Measurements from ENCODE around the gene PTPN14. TPM values are rescaled to one million over a fixed set of nuclear protein-coding genes. Genes with fewer than 3 reads are reported as not detected.

Gene PTPN14
- total and polyA plus RNA-seq, 2 experiments from 2014 or later, result 18.7 to 70.2 TPM

DNA sequence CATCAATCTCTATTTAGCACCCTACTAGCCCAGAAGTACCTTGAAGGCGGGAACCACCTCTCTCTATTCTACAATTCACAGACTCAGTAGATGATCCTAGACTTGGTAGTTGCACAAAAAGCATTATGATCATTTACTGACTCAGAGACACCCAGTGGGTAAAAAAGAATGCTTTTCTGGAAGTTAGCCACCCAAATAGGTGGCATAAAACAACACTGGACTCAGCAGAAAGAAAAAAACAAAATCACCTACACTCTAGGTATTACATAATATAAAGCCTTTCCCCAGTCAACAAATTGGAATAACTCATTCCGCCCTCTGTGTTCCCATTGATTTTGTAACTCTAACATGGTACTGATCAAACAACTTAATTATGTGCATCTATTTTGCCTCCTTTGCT lies 126.3 kb downstream of the PTPN14 start:
- no peak overlapping the region for H3K4me2 ChIP-seq
- no peak overlapping the region for H2AFZ ChIP-seq
- Mint-ChIP-seq H3K36me3 (ENCODE audit: low read depth) (no peaks in the 10 kb centered on the region), H3K4me1 (peaks cover 51% of the 10 kb centered on the region), H3K9me3 (no peaks in the 10 kb centered on the region), H3K4me3 (no peak overlapping the region), H3K27me3 (ENCODE audit: insufficient read depth, low read depth, poor library complexity) (no peaks in the 10 kb centered on the region), H3K27ac (no peak overlapping the region)
- H3K36me3 ChIP-seq (ENCODE audit: insufficient read depth), result no peaks in the 10 kb centered on the region
- no peak overlapping the region for H3K4me3 ChIP-seq
- DNase-seq (ENCODE audit: low spot score) (no peak), ATAC-seq (no peak)
- TF ChIP-seq ZNF462 (CRISPR knock-in tag; IDR thresholded peaks at IDR 0.05) (no peak), STAT1 (IDR thresholded peaks at IDR 0.05; ENCODE audit: unreplicated experiment) (no peak), ZNF331 (CRISPR knock-in tag; IDR thresholded peaks at IDR 0.05; ENCODE audit: low read depth) (no peak), CREB1 (CRISPR knock-in tag; IDR thresholded peaks at IDR 0.05; ENCODE audit: low read depth) (no peak), EZH2 (IDR thresholded peaks at IDR 0.05; ENCODE audit: low read depth, unreplicated experiment) (no peak), POLR2AphosphoS5 (IDR thresholded peaks at IDR 0.05; ENCODE audit: low read depth) (no peak), ZNF114 (CRISPR knock-in tag; IDR thresholded peaks at IDR 0.05) (no peak), EZH2phosphoT487 (IDR thresholded peaks at IDR 0.05; ENCODE audit: unreplicated experiment) (no peak), NANOG (IDR thresholded peaks at IDR 0.05; ENCODE audit: borderline replicate concordance) (no peak), JUNB (IDR thresholded peaks at IDR 0.05; ENCODE audit: unreplicated experiment) (no peak)
- TF ChIP-seq, protein P1, sequence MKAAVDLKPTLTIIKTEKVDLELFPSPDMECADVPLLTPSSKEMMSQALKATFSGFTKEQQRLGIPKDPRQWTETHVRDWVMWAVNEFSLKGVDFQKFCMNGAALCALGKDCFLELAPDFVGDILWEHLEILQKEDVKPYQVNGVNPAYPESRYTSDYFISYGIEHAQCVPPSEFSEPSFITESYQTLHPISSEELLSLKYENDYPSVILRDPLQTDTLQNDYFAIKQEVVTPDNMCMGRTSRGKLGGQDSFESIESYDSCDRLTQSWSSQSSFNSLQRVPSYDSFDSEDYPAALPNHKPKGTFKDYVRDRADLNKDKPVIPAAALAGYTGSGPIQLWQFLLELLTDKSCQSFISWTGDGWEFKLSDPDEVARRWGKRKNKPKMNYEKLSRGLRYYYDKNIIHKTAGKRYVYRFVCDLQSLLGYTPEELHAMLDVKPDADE (IDR thresholded peaks at IDR 0.05), result no peak
- TF ChIP-seq, protein P2, sequence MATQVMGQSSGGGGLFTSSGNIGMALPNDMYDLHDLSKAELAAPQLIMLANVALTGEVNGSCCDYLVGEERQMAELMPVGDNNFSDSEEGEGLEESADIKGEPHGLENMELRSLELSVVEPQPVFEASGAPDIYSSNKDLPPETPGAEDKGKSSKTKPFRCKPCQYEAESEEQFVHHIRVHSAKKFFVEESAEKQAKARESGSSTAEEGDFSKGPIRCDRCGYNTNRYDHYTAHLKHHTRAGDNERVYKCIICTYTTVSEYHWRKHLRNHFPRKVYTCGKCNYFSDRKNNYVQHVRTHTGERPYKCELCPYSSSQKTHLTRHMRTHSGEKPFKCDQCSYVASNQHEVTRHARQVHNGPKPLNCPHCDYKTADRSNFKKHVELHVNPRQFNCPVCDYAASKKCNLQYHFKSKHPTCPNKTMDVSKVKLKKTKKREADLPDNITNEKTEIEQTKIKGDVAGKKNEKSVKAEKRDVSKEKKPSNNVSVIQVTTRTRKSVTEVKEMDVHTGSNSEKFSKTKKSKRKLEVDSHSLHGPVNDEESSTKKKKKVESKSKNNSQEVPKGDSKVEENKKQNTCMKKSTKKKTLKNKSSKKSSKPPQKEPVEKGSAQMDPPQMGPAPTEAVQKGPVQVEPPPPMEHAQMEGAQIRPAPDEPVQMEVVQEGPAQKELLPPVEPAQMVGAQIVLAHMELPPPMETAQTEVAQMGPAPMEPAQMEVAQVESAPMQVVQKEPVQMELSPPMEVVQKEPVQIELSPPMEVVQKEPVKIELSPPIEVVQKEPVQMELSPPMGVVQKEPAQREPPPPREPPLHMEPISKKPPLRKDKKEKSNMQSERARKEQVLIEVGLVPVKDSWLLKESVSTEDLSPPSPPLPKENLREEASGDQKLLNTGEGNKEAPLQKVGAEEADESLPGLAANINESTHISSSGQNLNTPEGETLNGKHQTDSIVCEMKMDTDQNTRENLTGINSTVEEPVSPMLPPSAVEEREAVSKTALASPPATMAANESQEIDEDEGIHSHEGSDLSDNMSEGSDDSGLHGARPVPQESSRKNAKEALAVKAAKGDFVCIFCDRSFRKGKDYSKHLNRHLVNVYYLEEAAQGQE (IDR thresholded peaks at IDR 0.05; ENCODE audit: unreplicated experiment), result no peak
- TF ChIP-seq, protein P3, sequence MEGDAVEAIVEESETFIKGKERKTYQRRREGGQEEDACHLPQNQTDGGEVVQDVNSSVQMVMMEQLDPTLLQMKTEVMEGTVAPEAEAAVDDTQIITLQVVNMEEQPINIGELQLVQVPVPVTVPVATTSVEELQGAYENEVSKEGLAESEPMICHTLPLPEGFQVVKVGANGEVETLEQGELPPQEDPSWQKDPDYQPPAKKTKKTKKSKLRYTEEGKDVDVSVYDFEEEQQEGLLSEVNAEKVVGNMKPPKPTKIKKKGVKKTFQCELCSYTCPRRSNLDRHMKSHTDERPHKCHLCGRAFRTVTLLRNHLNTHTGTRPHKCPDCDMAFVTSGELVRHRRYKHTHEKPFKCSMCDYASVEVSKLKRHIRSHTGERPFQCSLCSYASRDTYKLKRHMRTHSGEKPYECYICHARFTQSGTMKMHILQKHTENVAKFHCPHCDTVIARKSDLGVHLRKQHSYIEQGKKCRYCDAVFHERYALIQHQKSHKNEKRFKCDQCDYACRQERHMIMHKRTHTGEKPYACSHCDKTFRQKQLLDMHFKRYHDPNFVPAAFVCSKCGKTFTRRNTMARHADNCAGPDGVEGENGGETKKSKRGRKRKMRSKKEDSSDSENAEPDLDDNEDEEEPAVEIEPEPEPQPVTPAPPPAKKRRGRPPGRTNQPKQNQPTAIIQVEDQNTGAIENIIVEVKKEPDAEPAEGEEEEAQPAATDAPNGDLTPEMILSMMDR (conservative IDR thresholded peaks at IDR 0.05; ENCODE audit: low read depth in 2 of 2), result no peak
- no peaks in the 10 kb centered on the region for H3K27me3 ChIP-seq (ENCODE audit: insufficient read depth)
- peaks cover 57% of the 10 kb centered on the region for H3K79me2 ChIP-seq (replicated peaks; ENCODE audit: insufficient read depth)
- peaks cover 36% of the 10 kb centered on the region for H3K4me1 ChIP-seq (ENCODE audit: insufficient read depth)
- no peak overlapping the region for H3K27ac ChIP-seq (ENCODE audit: low read depth)
- H3F3A ChIP-seq (replicated peaks; ENCODE audit: low read depth), result no peaks in the 10 kb centered on the region
- no peaks in the 10 kb centered on the region for H4K20me1 ChIP-seq (replicated peaks; ENCODE audit: insufficient read depth)
- no peaks in the 10 kb centered on the region for H3K9me2 ChIP-seq (ENCODE audit: insufficient read depth)

All from GM23338 (cell line).